SK-N-SH (cell line): ENCODE measurements around the gene NSG2. TPM values are rescaled to one million over a fixed set of nuclear protein-coding genes. Genes with fewer than 3 reads are reported as not detected.
A peak's percentile ranks its signal among the peaks of the same experiment; 100 is the strongest.

Source experiments
- CTCF ChIA-PET: fragments of 300-600, 350-600 bp; formaldehyde crosslinking; extraction: SDS; loops from one replicate; lab custom pipeline; 2021; lab: Yijun Ruan, JAX
- POLR2A ChIA-PET: fragments of 350-600 bp; sonication (Branson Sonifier 250); formaldehyde crosslinking; extraction: SDS; loops from one replicate; lab custom pipeline; 2020; ENCODE audit warnings: antibody characterized with exemption, inconsistent platforms; lab: Yijun Ruan, JAX
- DNase-seq: peaks from one replicate; pipeline ENCODE4 v3.0.0; 2012
- H2AFZ ChIP-seq: fragments of 200-600 bp; sonication (generic); 2 replicates; pipeline ENCODE4 v1.8.1; 2016; ENCODE audit warnings: antibody characterized with exemption, mild to moderate bottlenecking, low read depth
- H3F3A ChIP-seq: fragments of 200-600 bp; sonication (generic); replicated peaks from 2 replicates; pipeline ENCODE3; 2016; ENCODE audit warnings: antibody characterized with exemption, mild to moderate bottlenecking; ENCODE audit not compliant: insufficient read depth
- H3K27ac ChIP-seq, 2 experiments: fragments of 200-500 bp in 1 of 2; fragments of 200-600 bp in 1 of 2; sonication (Bioruptor generic) in 1 of 2; sonication (generic), shearing (Covaris generic) in 1 of 2; 2 replicates each; pipeline versions ENCODE4 v1.5.1 to v1.6.1; 2014 to 2016; ENCODE audit warnings: low read depth in 2 of 2, inconsistent platforms in 1 of 2, low read length in 1 of 2, mild to moderate bottlenecking in 1 of 2, mixed read lengths in 1 of 2
- H3K27me3 ChIP-seq: fragments of 200-600 bp; sonication (generic), shearing (Covaris generic); 2 replicates; pipeline ENCODE4 v1.6.1; 2016; ENCODE audit warnings: mixed run types; ENCODE audit not compliant: insufficient read depth
- H3K36me3 ChIP-seq, 2 experiments: fragments of 200-500 bp in 1 of 2; fragments of 200-600 bp in 1 of 2; sonication (Bioruptor generic) in 1 of 2; sonication (generic) in 1 of 2; replicated peaks in 1 of 2; 2 replicates each; pipeline versions ENCODE3 to v1.5.1; 2014 to 2016; ENCODE audit warnings: low read length in 1 of 2, mild to moderate bottlenecking in 1 of 2; ENCODE audit not compliant: insufficient read depth in 2 of 2, control insufficient read depth in 1 of 2
- H3K4me1 ChIP-seq, 2 experiments: fragments of 200-500 bp in 1 of 2; fragments of 200-600 bp in 1 of 2; sonication (Bioruptor generic) in 1 of 2; sonication (generic), shearing (Covaris generic) in 1 of 2; 2 replicates each; pipeline versions ENCODE4 v1.5.1 to v1.6.1; 2014 to 2016; ENCODE audit warnings: low read depth in 1 of 2, low read length in 1 of 2, mixed run types in 1 of 2; ENCODE audit not compliant: insufficient read depth in 2 of 2, control insufficient read depth in 1 of 2
- H3K4me2 ChIP-seq: fragments of 200-600 bp; sonication (generic), shearing (Covaris generic); 2 replicates; pipeline ENCODE4 v1.6.1; 2017; ENCODE audit warnings: mixed run types
- H3K4me3 ChIP-seq, 2 experiments: fragments of 200-500 bp in 1 of 2; fragments of 200-600 bp in 1 of 2; sonication (Bioruptor generic) in 1 of 2; sonication (generic), shearing (Covaris generic) in 1 of 2; 2 replicates each; pipeline versions ENCODE4 v1.5.1 to v1.8.1; 2014 to 2016; ENCODE audit warnings: low read depth in 2 of 2, inconsistent platforms in 1 of 2, low read length in 1 of 2, mild to moderate bottlenecking in 1 of 2, mixed read lengths in 1 of 2, moderate library complexity in 1 of 2
- H3K79me2 ChIP-seq: fragments of 200-600 bp; sonication (generic); 2 replicates; pipeline ENCODE4 v1.8.1; 2017; ENCODE audit warnings: mild to moderate bottlenecking; ENCODE audit not compliant: insufficient read depth
- H3K9ac ChIP-seq: fragments of 200-600 bp; sonication (generic); 2 replicates; pipeline ENCODE4 v1.6.1; 2017; ENCODE audit warnings: mixed run types
- H3K9me2 ChIP-seq: fragments of 200-600 bp; sonication (generic); 2 replicates; pipeline ENCODE4 v1.6.1; 2017; ENCODE audit warnings: mixed run types
- H3K9me3 ChIP-seq: fragments of 200-600 bp; sonication (generic); 2 replicates; pipeline ENCODE4 v1.6.1; 2017; ENCODE audit warnings: mixed run types, mild to moderate bottlenecking, moderate library complexity
- H4K20me1 ChIP-seq: fragments of 200-600 bp; sonication (generic); 2 replicates; pipeline ENCODE4 v1.6.1; 2017; ENCODE audit warnings: mild to moderate bottlenecking, mixed run types; ENCODE audit not compliant: insufficient read depth
- CHD2 ChIP-seq: fragments of 150-350 bp; IDR thresholded peaks from 2 replicates; pipeline ENCODE4 v1.6.1; 2018; ENCODE audit warnings: low read length; ENCODE audit not compliant: partially characterized antibody
- EP300 ChIP-seq, 2 experiments: IDR thresholded peaks; 2 replicates each; pipeline versions ENCODE4 v1.4.0 to v1.6.1; 2012; ENCODE audit warnings: borderline replicate concordance in 1 of 2, low read depth in 1 of 2, low read length in 1 of 2
- FOSL2 ChIP-seq: IDR thresholded peaks from 2 replicates; pipeline ENCODE4 v1.4.0; 2012; ENCODE audit warnings: low read depth, mild to moderate bottlenecking, moderate library complexity, borderline replicate concordance
- GATA2 ChIP-seq: sonication (generic); formaldehyde crosslinking; IDR thresholded peaks from 2 replicates; pipeline ENCODE4 v1.5.0; 2020; ENCODE audit warnings: mild to moderate bottlenecking, missing genetic modification reagents
- MAX ChIP-seq: IDR thresholded peaks from 2 replicates; pipeline ENCODE4 v1.4.0; 2012; ENCODE audit warnings: low read depth
- NFIC ChIP-seq: IDR thresholded peaks from 2 replicates; pipeline ENCODE4 v1.4.0; 2012; ENCODE audit warnings: borderline replicate concordance
- PBX3 ChIP-seq: IDR thresholded peaks from 2 replicates; pipeline ENCODE4; 2012
- POLR2AphosphoS5 ChIP-seq: IDR thresholded peaks from 2 replicates; pipeline ENCODE4 v1.6.1; 2012; ENCODE audit warnings: low read depth, low read length
- RAD21 ChIP-seq: IDR thresholded peaks from 2 replicates; pipeline ENCODE4 v1.6.1; 2012; ENCODE audit warnings: mild to moderate bottlenecking, low read length
- RCOR1 ChIP-seq: fragments of 150-350 bp; IDR thresholded peaks from 2 replicates; pipeline ENCODE4 v1.6.1; 2017; ENCODE audit warnings: antibody characterized with exemption, low read length
- RFX5 ChIP-seq: IDR thresholded peaks from 2 replicates; pipeline ENCODE4 v1.6.1; 2012; ENCODE audit warnings: mild to moderate bottlenecking, improper control_type of control experiment, low read length
- SIN3A ChIP-seq: IDR thresholded peaks from 2 replicates; pipeline ENCODE4 v1.6.1; 2012; ENCODE audit warnings: low read depth, mild to moderate bottlenecking, low read length, moderate library complexity, borderline replicate concordance
- SMC3 ChIP-seq: IDR thresholded peaks from 2 replicates; pipeline ENCODE4 v1.6.1; 2012; ENCODE audit warnings: low read depth, low read length, improper control_type of control experiment
- TAF1 ChIP-seq: IDR thresholded peaks from 2 replicates; pipeline ENCODE4 v1.6.1; 2012; ENCODE audit warnings: low read depth, mild to moderate bottlenecking, low read length, moderate library complexity, borderline replicate concordance
- TEAD4 ChIP-seq: IDR thresholded peaks from 2 replicates; pipeline ENCODE4 v1.4.0; 2012; ENCODE audit warnings: mild to moderate bottlenecking, borderline replicate concordance; ENCODE audit not compliant: insufficient read depth
- USF2 ChIP-seq: fragments of 150-350 bp; IDR thresholded peaks from 2 replicates; pipeline ENCODE4 v1.6.1; 2017; ENCODE audit warnings: antibody characterized with exemption, low read length, low read depth, borderline replicate concordance
- WGBS: methylation state at CpG from one replicate; pipeline ENCODE4 v1.1.6; 2017; ENCODE audit warnings: low lambda C conversion rate; 5-methylcytosine and 5-hydroxymethylcytosine counted together
- polyA plus RNA-seq, 3 experiments: library from polyadenylated mRNA; depleted of rRNA; stranded (reverse); fragments of >200 nt; gene quantifications; 2 replicates each; pipeline ENCODE4 v1.2.3, GENCODE V29; 2012
- TF ChIP-seq, protein P1 (sequence below): IDR thresholded peaks from 2 replicates; pipeline ENCODE4 v1.4.0; 2012; ENCODE audit warnings: low read depth, borderline replicate concordance
- TF ChIP-seq, protein P2 (sequence below): fragments of 200-600 bp; sonication (generic); IDR thresholded peaks from 2 replicates; pipeline ENCODE4 v1.6.1; 2017; ENCODE audit warnings: antibody characterized with exemption, mild to moderate bottlenecking, moderate library complexity

Gene NSG2
- polyA plus RNA-seq, 1 of the 3 experiments (the other 2 are of a cell fraction), result 4.3 TPM

DNA sequence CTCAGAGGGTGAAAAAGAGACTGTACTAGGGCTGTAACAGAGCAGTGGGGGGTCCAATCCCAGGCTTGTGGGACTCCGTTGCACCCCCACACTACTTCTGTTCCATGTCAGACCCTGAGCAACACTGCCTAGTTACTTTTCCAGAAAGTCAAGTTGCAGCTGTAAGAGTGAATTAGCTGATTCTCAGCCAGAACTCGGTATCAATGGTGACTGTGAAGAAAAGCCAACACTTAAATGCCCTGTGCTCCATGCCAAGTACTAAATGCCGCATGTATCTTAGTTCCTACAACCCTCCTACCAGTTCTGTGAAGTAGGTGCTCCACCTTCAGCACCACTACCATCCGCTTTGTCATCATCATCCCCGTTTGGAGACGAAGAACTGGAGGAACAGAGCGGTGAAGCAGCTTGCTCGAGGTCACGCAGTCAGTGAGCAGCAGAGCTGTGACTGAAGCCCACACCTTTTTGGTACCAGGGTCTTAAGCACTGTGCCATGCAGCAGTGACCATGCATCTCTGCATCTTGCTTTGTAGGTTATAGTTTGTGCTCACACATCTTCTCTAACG is 64.3 kb downstream of the NSG2 start (continued):
- TF ChIP-seq USF2, result no peak
- TF ChIP-seq CHD2, result no peak
- TF ChIP-seq PBX3, result no peak
- TF ChIP-seq FOSL2, result no peak
- TF ChIP-seq GATA2 (CRISPR knock-in tag), result no peak
- TF ChIP-seq SIN3A, result no peak
- no peak for TF ChIP-seq RFX5
- no peak for TF ChIP-seq SMC3

GRCh38 chr5:174110310-174110709 is 64.8 kb downstream of the NSG2 start:
- no peaks in the 10 kb centered on the region for H3K9me3 ChIP-seq
- H3K9ac ChIP-seq, result no peak overlapping the region
- H3K9me2 ChIP-seq, result no peaks in the 10 kb centered on the region
- H3K79me2 ChIP-seq, result no peaks in the 10 kb centered on the region
- no peaks in the 10 kb centered on the region for H3F3A ChIP-seq
- H4K20me1 ChIP-seq, result no peaks in the 10 kb centered on the region
- H3K27me3 ChIP-seq, result no peaks in the 10 kb centered on the region
- no peak overlapping the region for H3K4me2 ChIP-seq
- 40% methylated on average over 7 of the region's 7 CpGs for WGBS
- H3K4me1 ChIP-seq, result peaks cover 0 to 12% of the 10 kb centered on the region in 2 experiments; a peak in 1 of 4 replicates
- CTCF ChIA-PET, result no interaction called here
- H3K36me3 ChIP-seq, result no peaks in the 10 kb centered on the region
- POLR2A ChIA-PET, result interaction anchor here (0.6 kb wide), 1 partner anchor 259 kb away, joined by 4 read pairs; no protein-coding TSS in a partner anchor
- DNase-seq, result no peak
- no peak overlapping the region for H2AFZ ChIP-seq
- TF ChIP-seq NFIC (no peak), USF2 (no peak), MAX (no peak), RAD21 (no peak), PBX3 (no peak), EP300 (IDR thresholded peaks at IDR 0.05; ENCODE audit: borderline replicate concordance in 1 of 2, low read depth in 1 of 2, low read length in 1 of 2) (no peak), GATA2 (CRISPR knock-in tag) (no peak), RCOR1 (no peak), SIN3A (no peak), POLR2AphosphoS5 (no peak), CHD2 (no peak), TEAD4 (no peak), TAF1 (no peak)
- TF ChIP-seq, protein P1, sequence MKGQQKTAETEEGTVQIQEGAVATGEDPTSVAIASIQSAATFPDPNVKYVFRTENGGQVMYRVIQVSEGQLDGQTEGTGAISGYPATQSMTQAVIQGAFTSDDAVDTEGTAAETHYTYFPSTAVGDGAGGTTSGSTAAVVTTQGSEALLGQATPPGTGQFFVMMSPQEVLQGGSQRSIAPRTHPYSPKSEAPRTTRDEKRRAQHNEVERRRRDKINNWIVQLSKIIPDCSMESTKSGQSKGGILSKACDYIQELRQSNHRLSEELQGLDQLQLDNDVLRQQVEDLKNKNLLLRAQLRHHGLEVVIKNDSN, result no peak
- TF ChIP-seq, protein P2, sequence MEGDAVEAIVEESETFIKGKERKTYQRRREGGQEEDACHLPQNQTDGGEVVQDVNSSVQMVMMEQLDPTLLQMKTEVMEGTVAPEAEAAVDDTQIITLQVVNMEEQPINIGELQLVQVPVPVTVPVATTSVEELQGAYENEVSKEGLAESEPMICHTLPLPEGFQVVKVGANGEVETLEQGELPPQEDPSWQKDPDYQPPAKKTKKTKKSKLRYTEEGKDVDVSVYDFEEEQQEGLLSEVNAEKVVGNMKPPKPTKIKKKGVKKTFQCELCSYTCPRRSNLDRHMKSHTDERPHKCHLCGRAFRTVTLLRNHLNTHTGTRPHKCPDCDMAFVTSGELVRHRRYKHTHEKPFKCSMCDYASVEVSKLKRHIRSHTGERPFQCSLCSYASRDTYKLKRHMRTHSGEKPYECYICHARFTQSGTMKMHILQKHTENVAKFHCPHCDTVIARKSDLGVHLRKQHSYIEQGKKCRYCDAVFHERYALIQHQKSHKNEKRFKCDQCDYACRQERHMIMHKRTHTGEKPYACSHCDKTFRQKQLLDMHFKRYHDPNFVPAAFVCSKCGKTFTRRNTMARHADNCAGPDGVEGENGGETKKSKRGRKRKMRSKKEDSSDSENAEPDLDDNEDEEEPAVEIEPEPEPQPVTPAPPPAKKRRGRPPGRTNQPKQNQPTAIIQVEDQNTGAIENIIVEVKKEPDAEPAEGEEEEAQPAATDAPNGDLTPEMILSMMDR, result no peak
- peak overlapping the region in 1 of 2 experiments; percentile 34; a peak in 2 of 4 replicates for H3K27ac ChIP-seq
- H3K4me3 ChIP-seq, result no peak overlapping the region
